Mammary epithelial cell (primary cell): ENCODE data around the gene LYPD5.

Experiments
- EZH2 ChIP-seq: IDR thresholded peaks from 2 replicates; pipeline ENCODE4 v1.6.1; 2012; ENCODE audit warnings: low read length, inconsistent platforms, borderline replicate concordance
- TF ChIP-seq, protein P1 (sequence below), 2 donors: IDR thresholded peaks in 1 of 2; conservative IDR thresholded peaks in 1 of 2; 2 replicates each; pipeline ENCODE4 v1.5.1; 2011 to 2012; ENCODE audit warnings: inconsistent platforms in 2 of 2, low read length in 2 of 2, mild to moderate bottlenecking in 2 of 2, control low read depth in 1 of 2, low read depth in 1 of 2; ENCODE audit not compliant: insufficient read depth in 1 of 2; ENCODE audit errors: extremely low read depth in 1 of 2

DNA sequence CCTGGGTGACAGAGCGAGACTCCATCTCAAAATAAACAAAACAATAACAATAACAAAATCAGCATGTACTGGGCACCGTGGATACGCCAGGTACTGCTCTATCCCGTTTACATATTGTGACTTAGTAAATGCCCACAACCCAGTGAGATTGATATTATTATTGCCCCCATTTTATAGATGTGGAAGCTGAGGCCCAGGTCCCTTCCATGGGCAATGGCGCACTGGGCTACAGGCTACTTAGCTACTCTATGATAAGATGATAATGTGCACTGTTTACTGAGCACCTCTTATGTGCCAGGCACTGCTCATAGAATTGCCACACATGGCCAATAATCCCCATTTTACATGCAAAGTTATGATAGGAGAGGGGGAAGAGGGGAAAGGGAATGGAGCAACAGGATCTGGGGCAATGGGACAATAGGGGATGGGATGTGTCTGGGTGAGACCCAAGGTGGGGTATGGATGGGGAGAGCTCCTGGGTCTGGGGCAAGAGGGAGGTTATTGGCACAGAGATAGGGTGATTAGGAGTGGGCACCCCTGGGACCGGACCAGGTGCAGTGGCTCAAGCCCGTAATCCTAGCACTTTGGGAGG, 26.9 kb downstream of the LYPD5 start:
- TF ChIP-seq, protein P1, sequence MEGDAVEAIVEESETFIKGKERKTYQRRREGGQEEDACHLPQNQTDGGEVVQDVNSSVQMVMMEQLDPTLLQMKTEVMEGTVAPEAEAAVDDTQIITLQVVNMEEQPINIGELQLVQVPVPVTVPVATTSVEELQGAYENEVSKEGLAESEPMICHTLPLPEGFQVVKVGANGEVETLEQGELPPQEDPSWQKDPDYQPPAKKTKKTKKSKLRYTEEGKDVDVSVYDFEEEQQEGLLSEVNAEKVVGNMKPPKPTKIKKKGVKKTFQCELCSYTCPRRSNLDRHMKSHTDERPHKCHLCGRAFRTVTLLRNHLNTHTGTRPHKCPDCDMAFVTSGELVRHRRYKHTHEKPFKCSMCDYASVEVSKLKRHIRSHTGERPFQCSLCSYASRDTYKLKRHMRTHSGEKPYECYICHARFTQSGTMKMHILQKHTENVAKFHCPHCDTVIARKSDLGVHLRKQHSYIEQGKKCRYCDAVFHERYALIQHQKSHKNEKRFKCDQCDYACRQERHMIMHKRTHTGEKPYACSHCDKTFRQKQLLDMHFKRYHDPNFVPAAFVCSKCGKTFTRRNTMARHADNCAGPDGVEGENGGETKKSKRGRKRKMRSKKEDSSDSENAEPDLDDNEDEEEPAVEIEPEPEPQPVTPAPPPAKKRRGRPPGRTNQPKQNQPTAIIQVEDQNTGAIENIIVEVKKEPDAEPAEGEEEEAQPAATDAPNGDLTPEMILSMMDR (conservative IDR thresholded peaks at IDR 0.05 in 1 of 2, IDR thresholded peaks at IDR 0.05 in 1 of 2; ENCODE audit: extremely low read depth in 1 of 2, insufficient read depth in 1 of 2, low read depth in 1 of 2, low read length in 2 of 2) = no peak
- TF ChIP-seq EZH2 = no peak
